ENCODE data around the gene ASPSCR1.

GRCh38 chr17:82000803-82001570, 23.6 kb downstream of the ASPSCR1 start:
- no peak for TF ChIP-seq CTCF (conservative IDR thresholded peaks at IDR 0.05 in 1 of 2, IDR thresholded peaks at IDR 0.05 in 1 of 2; ENCODE audit: low read depth in 1 of 2, low read length in 2 of 2)
- no peak for TF ChIP-seq EZH2 (IDR thresholded peaks at IDR 0.05; ENCODE audit: low read length, missing control alignments)
